ENCODE measurements around the gene DNM1.

The DNM1 gene
- total RNA-seq = 0.61 to 1.6 (median 1.00) reads per million in 4 experiments

DNA sequence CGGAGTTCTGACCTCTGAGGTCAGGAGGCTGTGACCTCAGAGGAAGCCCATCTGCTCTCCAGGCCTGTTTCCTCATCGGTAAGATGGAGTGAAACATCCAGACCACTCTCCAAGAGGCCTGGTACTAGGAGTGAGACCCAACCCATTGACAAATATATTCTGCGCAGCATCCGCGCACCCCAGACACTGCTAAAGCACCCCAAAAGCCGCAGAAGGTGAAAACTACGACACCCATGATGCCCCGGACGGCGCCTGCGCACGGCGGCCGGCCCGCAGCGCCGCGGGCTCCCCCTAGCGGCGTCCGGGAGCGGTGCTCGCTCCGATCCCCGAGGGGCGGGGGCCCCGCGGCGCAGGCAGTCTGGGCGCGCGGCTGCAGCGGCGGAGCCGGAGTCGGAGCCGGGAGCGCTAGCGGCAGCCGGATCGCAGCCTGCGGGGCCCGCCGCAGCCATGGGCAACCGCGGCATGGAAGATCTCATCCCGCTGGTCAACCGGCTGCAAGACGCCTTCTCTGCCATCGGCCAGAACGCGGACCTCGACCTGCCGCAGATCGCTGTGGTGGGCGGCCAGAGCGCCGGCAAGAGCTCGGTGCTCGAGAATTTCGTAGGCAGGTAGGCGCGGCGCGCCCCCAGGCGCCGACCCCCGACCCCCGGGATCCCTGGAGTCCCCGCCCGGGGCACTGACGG is at the start of gene DNM1:
Gene DNM1 (plus strand): TSS at position 356 of the 683 bp plus-strand sequence. CDS start 92 bp downstream, at position 448.
- DNase-seq = peak; percentile 58

DNA sequence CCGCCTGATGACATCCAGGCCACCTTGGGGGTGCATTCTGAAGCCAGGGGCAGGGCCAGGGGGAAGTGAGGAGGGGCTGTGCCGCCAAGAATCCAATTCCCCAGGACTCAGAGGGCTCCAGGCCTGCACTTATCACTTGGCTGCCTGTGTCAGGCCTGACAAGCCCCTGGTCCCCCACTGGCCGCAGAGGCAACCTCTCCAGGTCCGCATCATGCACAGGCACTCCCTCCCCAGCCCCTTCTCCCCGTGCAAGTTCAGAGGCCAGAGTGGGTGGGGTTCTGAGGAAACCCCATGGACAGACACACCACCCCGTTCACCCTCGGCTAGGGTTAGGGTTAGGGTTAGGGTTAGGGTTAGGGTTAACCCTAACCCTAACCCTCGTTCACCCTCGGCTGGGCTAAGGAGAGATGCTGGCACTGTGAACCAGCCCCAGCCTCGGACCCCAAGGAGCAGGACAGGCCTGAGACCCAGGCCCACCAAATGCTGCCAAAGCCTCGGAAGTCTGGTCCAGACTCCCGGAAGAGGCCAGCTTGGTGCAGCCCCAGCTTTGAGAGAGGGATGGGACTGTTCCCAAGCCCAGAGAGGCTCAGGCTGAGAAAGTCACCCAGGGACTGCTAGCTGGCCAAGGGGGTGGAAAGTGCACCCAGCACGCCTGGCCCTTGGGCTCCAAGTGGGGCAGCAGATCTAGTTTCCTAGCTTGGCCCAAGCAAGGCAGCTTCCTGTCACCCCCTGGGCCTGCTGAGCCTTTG is 49.1 kb upstream of the DNM1 start:
- DNase-seq = no peak

DNA sequence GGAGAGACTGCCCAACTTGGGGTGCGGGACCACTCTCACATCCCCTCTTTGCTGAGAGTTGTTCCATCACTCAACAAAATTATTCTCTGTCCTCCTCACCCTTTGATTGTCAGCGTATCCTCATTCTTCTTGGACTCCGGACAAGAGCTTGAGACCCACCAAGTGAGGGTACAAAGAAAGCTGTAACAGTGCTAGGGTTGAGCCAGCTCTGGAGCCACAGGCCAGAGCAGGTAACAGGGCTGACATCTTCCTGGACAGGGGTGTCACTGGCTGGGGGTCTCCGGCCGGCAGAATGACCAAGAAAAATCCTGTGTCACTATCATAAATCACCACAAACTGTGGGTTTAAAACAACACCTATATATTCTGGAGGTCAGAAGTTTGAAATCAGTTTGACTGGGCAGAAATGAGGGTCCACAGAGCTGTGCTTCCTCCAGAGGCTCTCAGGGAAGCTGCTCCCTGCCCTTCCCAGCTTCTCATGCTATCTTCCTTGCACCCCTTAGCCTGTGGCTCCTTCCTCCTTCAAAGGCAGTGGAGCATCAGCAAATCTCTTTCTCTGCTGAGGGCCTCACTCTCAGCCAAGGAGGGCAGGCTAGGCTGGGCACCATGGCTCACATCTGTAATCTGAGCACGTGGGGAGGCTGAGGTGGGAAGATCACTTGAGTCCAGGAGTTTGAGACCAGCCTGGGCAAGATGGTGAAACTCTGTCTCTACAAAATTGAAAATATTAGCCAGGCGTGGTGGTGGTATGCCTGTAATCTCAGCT is 47.3 kb upstream of the DNM1 start:
- no peak for DNase-seq

DNA sequence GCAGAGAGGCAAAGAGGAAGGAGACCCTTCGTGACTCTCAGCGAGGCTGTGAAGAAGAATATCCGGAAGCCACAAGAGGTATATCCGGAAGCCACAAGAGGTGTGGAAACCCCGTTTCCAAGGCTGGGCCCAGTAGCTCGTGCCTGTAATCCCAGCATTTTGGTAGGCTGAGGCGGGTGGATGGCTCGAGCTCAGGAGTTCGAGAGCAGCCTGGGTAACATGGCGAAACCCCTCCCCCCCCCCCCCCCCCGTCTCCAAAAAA is 43.7 kb upstream of the DNM1 start:
- peak; percentile 29 for DNase-seq

GRCh38 chr9:128159784-128160602 is 43.2 kb upstream of the DNM1 start, which contains the start of gene BBLN:
BBLN (plus strand) TSS chr9:128160265; CDS start chr9:128160408, 143 bp downstream.
- peak; percentile 85 for DNase-seq

DNA sequence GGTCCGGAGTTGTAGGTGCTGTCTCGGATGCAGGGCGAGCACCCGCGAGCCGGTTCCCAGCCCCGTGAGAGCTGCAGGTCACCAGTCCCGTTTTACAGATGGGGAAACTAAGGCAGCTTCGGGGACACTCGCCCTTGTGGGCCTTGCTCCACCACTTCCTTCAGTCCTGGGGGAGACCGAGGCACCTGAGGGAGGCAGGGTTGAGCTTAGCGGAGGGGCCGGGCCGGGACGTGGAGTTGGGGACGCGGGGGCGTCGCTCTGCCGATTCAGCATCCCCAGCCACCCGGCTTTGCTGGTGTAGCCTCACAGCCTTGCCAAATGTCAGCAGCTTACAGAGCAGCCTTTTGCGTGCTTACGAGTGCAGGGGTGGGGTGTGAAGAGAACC is 42.6 kb upstream of the DNM1 start:
- DNase-seq = peak; percentile 22

DNA sequence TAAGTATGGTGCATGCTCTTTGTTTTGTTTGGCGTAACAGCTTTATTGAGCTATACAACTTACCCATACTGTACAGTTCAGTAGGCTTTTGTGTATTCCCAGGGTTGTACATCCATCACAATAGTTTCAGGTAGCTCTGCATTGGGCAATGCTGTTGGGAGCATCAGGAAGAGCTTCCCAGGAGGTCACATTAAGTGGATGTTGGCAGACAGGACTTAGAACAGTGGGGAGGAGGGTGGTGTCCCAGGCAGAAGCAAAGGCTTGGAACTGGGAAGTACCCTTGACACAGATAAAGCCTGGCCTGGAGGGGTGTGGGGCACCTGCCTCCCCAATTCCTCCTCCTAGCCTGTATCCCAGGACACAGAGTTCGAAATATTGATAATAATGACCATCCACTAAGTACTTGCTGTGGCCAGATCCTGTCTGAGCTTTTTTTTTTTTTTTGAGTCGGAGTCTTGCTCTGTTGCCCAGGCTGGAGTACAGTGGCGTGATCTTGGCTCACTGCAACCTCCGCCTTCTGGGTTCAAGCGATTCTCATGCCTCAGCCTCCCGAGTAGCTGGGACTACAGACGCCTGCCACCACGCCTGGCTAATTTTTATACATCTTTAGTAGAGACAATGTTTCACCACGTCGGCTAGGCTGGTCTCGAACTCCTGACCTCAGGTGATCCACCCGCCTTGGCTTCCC is 41.8 kb upstream of the DNM1 start:
- DNase-seq = no peak

GRCh38 chr9:128162215-128163026 is 40.8 kb upstream of the DNM1 start:
- no peak for DNase-seq

- DNase-seq = no peak
These were observed 40.1 kb upstream of the DNM1 start for GRCh38 chr9:128163027-128163515.

GRCh38 chr9:128163523-128164306 is 39.5 kb upstream of the DNM1 start:
- DNase-seq = no peak

DNA sequence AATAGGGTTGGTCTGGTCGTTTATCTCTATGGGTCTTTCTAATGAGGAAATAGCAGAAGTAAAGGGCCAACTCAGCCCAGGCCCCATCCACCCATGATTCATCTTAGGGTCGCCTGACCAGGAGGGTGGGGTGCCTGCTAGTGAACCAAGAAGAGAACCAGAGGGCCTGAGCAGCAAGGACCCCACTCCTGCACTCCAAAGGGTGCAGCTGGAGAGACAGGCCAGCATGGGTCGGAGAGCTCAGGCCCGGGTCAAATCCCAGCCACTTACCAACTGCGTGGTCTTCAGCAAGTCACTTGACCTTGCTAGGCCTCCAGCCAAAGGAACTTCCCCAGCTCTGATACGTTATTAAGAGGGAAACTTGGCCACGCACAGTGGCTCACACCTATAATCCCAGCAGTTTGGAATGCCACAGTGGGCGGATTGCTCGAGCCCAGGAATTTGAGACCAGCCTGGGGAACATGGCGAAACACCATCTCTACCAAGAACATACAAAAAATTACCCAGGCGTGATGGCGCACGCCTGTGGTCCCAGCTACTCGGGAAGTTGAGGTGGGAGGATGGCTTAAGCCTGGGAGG is 38.8 kb upstream of the DNM1 start:
- DNase-seq = no peak

GRCh38 chr9:128166169-128166568 is 37.0 kb upstream of the DNM1 start:
- DNase-seq = no peak

DNA sequence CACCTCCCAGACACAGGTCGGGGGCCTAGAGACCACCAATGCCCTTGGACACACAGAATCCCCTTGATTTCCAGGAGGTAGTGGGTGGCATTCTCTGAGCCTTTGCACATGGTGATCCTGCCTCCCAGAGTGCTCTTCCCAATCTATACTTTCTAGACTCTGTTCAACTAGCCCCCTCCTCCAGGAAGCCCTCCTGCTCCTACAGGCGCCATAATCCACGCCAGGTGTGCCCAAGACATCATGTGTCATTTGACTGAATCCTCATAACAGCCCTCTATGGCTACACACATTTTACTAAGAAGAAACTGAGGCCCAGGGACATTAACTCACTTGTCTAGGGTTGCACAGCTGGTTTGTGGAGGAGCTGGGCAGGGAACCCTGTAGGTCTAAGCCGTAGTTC is 36.0 kb upstream of the DNM1 start:
- DNase-seq = no peak

DNA sequence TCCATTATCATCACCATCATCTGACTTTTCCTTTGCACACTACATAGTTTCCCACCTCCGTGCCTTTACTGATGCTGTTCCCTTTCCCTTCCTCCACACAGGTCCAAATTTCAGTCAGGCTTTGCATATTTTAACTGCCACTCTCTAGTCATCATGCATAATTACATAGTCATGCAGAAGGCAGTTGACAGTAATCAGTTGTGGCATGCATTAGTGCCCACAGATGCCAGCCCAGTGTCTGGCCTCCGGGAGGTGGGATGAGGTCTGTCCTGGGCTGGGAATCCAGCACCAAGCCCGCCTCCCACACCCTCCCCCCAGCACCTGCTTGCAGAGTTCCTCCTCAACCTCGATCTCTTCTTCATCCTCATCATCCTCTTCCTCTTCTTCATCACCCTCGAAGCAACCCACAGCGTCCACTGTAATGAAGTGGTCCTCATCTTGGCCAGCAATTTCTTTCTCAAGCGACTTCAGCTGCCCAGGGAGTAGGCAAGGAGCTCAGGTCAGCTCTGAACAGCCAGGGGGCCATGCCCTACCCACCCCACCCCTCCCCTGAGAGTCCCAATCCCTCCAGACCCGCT is 34.4 kb upstream of the DNM1 start:
- no peak for DNase-seq

DNA sequence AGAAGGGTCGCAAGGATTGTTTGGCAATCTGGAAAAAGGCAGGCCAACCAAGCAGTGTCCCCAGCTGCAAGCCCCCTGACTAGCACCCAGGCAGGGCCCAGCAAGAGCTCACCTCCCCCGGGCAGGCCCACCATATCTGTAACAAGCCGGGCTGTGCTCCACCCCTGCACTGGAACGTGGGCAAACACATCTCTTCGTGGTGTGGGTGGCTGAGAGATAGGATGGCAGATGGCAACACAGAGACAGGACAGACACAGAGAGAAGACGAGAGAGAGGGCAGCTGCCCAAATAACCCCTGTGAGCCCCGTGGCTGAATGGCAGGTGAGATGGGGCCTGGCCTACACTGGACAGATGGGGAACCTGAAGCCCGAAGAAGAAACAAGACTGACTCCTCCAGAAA is 33.7 kb upstream of the DNM1 start:
- DNase-seq = no peak

GRCh38 chr9:128169925-128170324 is 33.3 kb upstream of the DNM1 start:
- DNase-seq = no peak

DNA sequence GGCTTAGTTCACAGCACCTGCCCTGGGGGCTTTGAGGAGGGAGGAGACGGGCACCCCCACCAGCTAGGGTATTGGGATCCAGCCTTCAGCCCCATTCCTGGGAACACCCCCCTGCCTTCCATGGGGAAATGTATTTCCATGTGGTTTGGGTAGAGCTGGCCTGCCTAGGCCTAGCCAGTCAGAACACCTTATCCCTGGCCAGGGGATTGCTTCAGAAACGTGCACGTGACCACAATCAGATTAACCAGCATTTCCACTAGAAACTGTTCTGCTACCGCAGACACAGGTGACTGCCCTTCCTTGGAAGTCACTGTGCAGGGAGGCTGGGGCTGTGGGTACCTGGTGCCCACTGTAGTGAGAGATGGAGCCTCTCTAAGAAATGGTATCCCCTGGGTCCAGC is 29.1 kb upstream of the DNM1 start:
- no peak for DNase-seq

- no peak for DNase-seq
These were observed 28.0 kb upstream of the DNM1 start for GRCh38 chr9:128175102-128175563.

GRCh38 chr9:128175726-128176125 is 27.5 kb upstream of the DNM1 start:
- no peak for DNase-seq

Data from effector CD8-positive, alpha-beta T cell (primary cell).